ENCODE measurements around the gene SNX5.

- TF ChIP-seq POLR2A (IDR thresholded peaks at IDR 0.05) = no peak
- TF ChIP-seq CTCF (IDR thresholded peaks at IDR 0.05) = no peak
Measured at GRCh38 chr20:17892189-17892938, 76.2 kb downstream of the SNX5 start.

Measured in Peyer's patch (tissue), 4 donors.